ENCODE measurements around the gene MARCHF9.
A peak's percentile ranks its signal among the peaks of the same experiment; 100 is the strongest.
"Not testable (repeated sequence)": the region's sequence is repeated elsewhere in the genome, so short reads cannot be mapped to it uniquely, and the experiment has no call there.

Gene MARCHF9

DNA sequence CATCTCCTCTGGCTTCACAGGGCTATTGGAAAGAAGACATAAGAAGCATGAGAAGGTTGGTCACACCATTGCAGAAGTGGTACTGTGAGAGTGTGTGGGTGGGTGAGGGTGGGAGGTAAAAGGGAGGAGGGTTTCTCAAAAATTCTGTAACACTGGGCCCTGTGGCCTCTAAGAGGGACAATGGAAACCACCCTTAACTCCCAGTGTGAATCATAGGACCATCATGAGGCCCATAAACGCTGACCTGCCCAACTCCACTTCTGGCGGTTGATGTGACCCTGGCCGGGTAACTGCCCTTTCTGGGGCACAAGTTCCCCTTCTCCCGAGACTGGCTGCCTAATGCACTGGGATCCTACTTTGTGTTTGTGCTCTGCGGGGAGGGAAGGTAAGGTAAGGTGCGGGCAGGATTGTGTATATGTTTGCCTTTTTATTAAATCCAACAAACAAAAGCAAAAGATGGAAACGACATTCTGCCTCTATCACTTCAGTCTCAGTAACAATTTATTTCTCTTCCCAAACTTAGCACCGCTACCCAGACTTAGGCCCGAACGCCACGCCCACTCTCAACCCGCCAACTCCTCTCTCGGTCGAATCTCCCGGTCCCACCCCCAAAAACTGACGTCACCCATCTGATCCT, 16.5 kb downstream of the MARCHF9 start:
- peak; percentile 96 for DNase-seq (ENCODE audit: low spot score)

DNA sequence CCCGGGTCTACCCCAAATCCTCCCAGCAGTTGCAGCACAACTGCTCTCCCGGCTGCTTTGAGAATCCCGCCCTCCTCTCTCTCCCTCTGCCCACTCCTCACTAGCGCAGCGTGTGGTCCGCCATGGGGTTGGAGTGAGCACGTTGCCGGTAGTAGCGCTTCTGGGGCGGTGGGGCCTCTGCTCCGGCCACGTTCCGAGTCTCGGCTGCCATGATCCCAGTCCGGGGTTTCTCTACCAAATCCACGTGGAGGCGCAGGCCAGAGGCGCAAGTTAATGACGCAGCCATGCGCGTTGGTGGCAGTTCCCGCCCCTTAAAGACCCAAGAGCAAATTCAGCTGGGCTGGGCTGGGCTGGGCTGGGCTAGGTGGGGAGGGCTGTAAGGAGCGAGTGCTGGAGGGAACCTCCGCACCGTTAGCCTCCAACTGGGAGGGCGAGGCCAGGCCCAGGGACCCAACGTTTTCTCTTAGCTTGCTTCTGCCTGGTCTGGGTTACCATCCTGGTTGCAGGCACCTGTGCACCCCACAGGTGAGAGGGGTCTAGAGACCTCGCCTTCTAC, 17.0 kb downstream of the MARCHF9 start, which contains the start of gene METTL1:
Gene METTL1, minus strand, starts transcription at position 233 of the 556 bp plus-strand sequence. Its CDS starts 22 bp downstream, at position 211.
- DNase-seq (ENCODE audit: low spot score), result peak; percentile 98

DNA sequence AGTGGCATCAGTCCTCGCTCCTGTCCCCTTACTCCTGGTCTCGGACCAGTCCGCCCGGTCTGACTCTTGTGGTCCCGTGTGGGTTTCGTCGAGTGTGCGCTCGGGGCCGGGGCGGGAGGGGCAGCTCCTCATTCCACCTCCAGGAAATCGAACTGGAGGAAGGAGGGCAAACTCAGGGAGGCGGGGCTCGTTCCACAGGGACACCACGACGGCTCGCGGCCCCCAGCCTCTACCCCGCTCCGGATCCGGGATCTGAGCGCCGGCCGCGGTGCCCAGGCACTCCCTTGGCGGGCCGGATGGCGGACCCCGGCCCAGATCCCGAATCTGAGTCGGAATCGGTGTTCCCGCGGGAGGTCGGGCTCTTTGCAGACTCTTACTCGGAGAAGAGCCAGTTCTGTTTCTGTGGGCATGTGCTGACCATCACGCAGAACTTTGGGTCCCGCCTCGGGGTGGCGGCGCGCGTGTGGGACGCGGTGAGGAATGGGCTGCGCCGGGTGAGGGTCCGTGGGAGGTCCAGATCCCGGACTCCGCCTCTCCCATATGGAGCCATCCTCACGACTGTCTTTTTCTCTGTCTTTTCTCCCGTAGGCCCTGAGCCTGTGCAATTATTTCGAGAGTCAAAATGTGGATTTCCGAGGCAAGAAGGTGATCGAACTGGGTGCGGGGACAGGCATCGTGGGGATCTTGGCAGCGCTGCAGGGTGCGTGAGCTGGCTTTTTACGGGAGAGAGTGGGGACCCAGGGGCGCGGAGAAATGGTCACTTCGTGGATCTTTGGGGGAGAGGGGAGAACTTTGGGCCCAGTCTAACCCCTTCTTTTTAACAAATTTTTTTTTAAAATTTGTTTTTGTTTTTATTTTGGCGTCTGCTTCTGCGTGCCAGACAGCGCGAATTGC, 17.8 kb downstream of the MARCHF9 start, which contains the start of gene EEF1AKMT3:
Gene EEF1AKMT3, plus strand, starts transcription at position 186 of the 894 bp plus-strand sequence. Its CDS starts 111 bp downstream, at position 297.
- peak; percentile 64 for DNase-seq (ENCODE audit: low spot score)

DNA sequence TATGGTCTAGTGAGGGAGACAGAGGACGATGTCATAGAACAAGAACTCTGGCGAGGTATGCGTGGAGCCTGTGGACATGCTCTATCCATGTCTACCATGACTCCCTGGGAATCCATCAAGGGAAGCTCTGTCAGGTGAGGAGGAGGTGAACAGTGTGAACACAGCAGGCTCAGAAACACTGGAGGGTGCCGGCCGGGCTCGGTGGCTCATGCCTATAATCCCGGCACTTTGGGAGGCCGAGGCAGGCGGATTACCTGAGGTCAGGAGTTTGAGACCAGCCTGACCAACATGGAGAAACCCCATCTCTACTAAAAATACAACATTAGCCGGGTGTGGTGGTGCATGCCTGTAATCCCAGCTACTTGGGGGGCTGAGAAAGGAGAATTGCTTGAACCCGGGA, 19.7 kb downstream of the MARCHF9 start:
- not testable (repeated sequence) for DNase-seq (ENCODE audit: low spot score)

DNA sequence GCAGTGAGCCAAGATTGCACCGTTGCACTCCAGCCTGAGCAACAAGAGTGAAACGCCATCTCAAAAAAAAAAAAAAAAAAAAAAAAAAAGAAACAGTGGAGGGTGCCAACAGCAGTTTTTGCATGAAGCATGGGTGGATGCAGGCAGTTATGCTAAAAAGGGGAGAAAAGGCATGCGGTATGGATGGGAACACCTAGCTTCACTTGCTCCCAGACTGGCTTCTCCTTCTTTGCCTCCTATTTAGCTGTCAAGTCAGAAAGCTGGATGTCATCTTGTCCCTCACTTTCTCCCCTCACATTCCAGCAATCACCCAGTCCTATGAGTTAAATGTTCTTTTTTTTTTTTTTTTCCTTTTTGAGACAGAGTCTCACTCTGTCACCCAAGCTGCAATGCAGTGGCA, 20.1 kb downstream of the MARCHF9 start:
- DNase-seq (ENCODE audit: low spot score), result no peak

DNA sequence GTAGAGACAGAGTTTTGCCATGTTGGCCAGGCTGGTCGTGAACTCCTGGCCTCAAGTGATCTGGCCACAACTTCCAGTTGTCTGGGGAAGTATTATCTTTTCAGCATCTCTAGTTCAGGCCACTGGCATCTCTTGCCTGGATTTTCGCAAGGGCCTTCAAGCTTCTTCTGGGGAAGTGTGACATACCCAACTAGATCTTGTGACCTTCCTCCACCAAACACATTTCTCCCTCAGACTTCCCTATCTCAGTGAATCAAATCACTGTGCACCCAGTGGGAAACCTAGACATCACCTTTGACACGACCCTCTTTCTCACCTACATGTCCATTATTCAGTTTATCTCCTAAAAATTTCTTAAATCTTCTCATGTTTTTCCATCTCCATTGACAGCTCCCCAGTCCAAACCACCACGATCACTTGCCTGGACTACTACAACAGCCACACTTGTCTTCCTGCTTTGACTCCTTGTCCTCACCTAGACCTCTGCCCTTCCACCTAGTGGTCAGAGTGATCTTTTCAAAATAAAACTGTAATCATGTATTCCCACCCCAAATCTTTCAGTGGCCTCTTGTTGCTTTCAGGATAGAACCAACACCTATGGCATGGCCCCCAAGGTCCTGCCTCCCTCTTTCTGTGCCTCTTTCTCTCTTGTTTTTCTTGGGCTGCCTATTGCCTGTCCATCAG, 20.8 kb downstream of the MARCHF9 start:
- no peak for DNase-seq (ENCODE audit: low spot score)

DNA sequence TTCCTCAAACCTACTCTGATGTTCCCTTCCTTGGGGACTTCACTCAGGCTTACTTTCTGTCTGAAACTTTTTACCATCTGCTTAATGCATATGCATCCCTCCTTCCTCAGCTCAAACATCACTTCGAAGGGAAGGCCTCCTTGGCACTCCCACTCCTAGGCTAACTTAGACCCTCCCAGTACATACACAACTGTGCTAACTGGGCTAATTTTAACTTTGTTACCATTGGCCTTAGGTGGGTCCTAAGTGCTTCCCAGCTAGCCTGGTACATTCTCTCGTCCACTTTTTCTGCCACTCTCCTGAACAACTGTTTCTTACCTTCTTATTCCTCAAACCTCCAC, 21.3 kb downstream of the MARCHF9 start:
- no peak for DNase-seq (ENCODE audit: low spot score)

DNA sequence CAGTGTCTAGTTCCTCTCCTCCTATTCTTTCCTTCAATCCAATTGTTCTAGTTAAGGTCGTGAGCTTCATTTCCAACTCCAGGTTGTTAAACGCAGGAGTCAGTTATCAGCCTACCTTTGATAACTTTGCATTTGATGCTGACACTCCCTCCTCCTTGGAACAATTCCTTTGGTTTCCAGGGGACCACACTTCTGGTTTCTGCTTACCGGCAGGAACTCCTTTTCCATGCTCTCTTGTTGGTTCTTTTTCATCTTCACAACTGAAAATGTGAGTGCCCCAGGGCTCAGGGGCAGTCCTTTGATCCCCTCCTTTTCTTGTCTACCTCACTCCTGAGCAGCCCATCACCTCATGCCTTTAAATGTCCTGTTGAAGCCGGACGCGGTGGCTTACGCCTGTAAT, 22.5 kb downstream of the MARCHF9 start:
- DNase-seq (ENCODE audit: low spot score), result no peak

DNA sequence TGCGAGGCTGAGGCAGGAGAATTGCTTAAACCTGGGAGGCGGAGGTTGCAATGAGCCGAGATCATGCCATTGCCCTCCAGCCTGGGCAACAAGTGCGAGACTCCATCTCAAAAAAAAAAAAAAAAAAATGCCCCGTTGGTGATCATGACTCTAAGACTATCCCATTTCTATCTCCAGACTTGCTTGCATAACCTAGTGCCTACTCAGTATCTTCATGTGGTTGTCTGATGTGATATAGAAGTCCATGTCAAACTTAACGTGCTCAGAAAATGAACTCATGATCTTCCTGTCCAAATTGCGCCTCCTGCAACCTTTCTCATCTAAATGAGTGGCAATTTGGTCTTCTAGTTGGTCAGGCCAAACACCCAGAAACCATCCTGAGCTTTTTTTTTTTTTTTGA, 23.0 kb downstream of the MARCHF9 start:
- no peak for DNase-seq (ENCODE audit: low spot score)

DNA sequence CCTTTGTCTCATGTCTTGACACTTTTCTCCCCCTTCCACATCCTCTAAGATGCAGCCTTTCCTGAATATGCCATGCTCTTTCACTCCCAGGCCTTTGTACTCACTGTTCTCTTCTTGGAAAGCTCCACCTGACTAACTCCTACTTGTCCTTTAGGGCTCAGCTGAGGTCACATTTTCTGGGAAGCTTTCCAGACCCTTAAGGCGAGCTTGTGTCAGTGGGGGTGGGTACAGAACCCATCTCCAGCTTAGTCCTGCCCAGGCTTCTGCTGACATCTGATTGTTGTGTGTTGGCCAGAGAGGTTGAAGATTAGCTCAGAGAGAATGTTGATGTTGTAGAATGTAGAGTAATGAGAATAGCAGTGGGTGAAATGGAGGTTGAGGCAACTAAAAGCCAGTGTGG, 24.8 kb downstream of the MARCHF9 start:
- no peak for DNase-seq (ENCODE audit: low spot score)

DNA sequence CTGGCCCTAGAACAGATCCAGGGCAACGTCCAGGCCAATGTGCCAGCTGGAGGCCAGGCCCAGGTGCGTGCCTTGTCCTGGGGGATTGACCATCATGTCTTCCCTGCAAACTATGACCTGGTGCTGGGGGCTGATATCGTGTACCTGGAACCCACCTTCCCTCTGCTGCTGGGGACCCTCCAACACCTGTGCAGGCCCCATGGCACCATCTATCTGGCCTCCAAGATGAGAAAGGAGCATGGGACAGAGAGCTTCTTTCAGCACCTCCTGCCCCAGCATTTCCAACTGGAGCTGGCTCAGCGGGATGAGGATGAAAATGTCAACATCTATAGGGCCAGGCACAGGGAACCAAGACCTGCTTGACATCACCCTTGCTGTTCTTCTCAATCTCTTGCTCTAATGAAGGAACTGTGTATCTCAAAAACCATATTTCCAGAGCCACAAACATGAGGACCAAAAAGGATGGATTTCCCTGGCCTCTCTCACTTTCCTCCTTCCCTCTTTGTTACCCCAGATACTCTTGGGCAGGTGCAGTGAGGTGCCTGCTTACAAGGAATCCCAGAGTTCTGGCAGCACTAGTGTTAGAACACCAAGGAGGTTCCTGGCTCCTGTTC, 25.5 kb downstream of the MARCHF9 start:
- DNase-seq (ENCODE audit: low spot score), result no peak

DNA sequence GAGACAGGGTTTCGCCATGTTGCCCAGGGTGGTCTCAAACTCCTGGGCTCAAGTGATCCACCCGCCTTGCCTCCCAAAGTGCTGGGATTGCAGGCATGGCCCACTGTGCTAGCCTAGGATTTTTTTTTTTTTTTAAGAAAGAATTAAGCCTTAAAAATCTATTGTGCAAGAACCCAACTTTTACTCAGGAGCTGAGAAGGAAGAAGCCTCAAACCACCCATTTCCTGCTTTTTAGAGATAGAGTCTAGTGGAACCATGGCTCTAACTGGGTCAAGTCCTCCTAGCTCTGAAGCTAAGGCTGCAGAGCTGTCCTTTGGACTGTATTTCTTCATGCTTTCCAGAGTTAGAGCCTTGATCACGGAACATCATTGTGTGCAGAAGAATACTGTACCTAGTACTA, 26.3 kb downstream of the MARCHF9 start:
- no peak for DNase-seq (ENCODE audit: low spot score)

DNA sequence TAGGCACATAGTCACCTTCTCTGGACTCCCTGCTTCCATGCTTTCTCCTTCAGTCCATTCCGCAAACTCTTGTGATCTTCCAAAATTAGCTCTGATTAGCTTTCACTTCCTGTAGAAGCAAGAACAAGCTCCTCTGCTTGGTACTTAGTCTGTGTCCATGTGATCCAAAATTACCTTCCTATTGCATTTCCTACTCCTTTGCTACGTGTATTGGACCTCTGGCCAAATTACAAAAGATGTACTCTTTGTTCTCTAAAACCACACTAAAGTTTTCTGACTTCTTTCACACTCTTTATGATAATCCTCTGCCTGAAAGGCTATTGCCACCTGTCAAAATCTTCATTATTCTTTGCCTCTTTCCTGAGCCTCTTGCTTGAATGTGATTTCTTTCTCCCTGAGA, 26.9 kb downstream of the MARCHF9 start:
- DNase-seq (ENCODE audit: low spot score), result no peak

DNA sequence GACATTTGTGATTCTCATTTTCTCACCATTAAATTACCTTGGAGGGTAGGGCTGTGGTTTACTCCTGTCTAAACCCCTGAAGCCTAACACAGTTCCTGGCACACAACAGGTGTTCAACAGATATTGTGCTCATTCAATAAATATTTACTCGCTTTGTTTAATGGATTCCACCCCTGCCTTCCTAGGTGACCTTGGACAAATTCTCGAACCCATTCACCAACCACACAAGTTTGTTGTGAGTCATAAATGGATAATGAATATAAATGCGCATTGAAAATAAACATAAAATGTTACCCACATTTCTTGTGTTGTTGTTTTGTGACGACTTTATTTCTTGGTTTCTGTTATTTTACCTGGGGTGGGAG, 27.3 kb downstream of the MARCHF9 start:
- no peak for DNase-seq (ENCODE audit: low spot score)

DNA sequence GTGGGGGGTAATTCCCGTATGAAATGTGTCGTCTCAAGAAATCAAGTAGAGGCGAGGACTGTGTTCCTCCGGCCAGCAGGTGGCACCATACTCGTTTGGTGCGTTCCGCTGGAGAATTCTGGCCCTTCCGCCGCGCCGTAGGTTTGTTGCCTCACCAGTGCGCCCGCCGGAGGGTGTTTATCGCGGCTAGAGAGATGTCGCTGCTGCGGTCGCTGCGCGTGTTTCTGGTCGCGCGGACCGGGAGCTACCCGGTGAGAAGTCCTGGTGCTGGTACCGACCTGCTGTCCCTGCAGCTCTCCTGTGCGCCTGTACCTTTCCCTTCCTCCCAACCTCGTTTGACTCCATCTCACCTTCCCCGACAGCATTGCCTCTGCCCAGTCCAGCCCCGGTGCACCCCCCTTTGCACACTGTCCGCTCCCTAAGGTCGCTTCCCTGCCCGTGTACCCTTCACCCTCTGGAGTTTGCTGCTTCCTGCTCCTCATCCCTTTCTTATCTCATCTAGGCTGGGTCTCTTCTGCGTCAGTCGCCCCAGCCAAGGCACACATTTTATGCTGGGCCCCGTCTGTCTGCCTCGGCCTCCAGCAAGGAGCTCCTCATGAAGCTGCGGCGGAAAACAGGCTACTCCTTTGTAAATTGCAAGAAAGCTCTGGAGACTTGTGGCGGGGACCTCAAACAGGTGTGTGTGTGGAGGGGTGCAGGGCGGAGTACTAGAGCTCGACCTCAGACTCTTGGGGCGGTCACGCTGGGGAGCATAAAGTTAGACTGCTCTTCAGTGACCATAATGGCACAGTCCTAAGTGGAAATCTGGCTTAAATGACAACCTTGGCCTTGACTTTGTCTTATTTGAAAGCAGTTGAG, 27.9 kb downstream of the MARCHF9 start, which contains the start of gene TSFM:
Gene TSFM, plus strand, starts transcription at position 180 of the 858 bp plus-strand sequence. Its CDS starts 15 bp downstream, at position 195.
- peak; percentile 99 for DNase-seq (ENCODE audit: low spot score)

DNA sequence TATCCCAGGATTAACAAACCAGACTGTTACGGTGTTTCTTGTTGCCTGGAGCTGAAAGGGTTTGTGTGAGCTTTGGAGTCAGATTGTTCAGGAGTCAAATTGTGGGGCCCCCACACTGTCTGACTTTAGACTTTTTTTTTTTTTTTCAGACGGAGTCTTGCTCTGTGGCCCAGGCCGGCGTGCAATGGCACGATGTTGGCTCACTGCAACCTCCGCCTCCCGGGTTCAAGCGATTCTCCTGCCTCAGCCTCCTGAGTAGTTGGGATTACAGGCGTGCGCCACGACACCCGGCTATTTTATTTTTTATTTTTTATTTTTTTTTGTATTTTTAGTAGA, 28.5 kb downstream of the MARCHF9 start:
- no peak for DNase-seq (ENCODE audit: low spot score)

DNA sequence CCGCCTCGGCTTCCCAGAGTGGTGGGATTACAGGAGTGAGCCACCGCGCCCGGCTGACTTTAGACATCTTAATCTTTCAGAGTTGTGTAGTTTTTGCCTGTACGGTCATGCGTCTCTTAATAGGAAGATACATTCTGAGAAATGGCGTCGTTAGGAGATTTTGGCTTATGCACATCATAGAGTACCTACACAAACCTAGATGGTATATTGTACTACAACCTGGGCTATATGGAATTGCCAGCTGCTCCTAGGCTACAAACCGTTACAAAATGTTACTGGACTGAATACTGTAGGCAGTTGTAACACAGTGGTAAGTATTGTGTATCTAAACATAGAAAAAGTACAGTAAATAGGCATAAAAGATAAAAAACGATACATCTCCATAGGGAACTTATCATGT, 29.0 kb downstream of the MARCHF9 start:
- no peak for DNase-seq (ENCODE audit: low spot score)

DNA sequence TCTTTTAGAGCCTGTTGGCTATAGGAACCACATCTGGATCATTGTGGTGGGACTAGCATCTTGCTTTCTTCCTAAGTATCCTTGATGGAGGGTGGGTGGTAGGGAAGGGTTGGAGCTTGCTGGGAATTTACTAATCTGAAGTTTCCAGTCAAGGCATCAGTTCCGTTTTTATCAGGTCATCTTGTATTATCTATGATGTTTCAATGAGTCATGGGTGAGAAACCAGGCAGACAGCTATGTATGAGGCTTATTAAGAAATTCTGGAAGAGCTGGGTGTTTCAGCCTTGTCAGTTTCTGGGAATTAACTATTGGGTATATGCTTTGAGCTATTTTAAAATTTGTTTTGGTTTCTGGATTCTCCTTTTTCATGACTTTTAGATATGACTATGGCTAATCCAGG, 39.0 kb downstream of the MARCHF9 start:
- DNase-seq (ENCODE audit: low spot score), result no peak

DNA sequence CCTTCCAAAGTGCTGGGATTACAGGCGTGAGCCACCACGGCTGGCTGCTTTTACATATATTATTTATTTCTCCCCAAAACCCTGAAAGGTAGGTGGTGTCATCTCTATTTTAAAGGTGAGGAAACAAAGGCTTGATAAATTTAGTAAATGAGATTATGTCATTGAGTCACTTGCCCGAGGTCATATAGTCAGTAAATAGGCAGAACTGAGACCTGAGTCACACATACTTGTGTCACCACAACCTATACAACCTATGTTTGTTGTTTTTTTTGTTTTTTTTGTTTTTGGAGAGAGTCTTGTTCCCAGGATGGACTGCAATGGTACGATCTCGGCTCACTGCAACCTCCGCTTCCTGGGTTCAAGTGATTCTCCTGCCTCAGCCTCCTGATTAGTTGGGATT, 40.5 kb downstream of the MARCHF9 start:
- no peak for DNase-seq (ENCODE audit: low spot score)

DNA sequence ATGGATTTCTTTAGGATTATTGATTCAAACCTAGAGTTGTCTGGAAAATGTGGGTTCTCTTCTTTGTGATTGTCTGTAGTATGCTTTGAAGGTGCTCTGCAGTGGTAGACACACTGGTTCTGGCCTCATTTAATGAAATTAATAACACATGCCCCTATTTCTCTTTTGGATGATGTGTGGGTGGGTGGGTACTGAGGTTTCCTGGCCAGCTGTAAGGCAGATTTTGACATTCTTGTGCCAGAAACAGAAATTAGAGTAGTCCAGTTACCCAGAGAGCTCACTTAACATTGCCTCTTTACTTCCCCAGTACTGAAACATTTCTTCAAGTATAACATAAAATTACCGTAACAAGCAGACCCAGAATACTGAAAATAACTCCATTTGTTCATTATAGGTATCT, 42.1 kb downstream of the MARCHF9 start:
- DNase-seq (ENCODE audit: low spot score), result no peak

DNA sequence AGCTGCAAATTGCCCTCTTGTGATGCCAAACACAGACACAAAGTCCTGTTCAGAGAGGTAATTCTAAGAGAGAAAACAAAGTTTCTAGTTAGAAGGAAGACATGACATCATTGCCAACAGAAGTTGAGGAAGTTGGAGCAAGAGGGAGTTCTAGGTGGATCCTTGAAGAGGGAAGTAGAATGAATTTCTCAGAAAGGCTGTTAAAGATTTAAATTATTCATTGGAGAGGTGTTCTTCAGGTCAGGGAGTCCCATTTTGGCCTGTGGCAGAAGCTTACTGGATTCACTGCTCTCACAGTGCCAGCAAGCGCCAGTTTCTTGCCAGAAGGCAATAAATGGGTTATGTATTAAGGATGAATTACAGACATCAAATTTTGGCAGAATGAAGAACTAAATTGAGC, 43.0 kb downstream of the MARCHF9 start:
- DNase-seq (ENCODE audit: low spot score), result no peak

Measured in LoVo (cell line).